Loucy (cell line): ENCODE results near the gene ARID2.

ENCODE experiments used
- CTCF ChIP-seq: fragments of 200-600 bp; sonication (generic); conservative IDR thresholded peaks from 2 replicates; pipeline ENCODE4 v1.5.1; 2014; ENCODE audit warnings: mild to moderate bottlenecking, antibody characterized with exemption, low read length
- EZH2phosphoT487 ChIP-seq: fragments of 200-600 bp; IDR thresholded peaks from 2 replicates; pipeline ENCODE4 v1.6.1; 2018; ENCODE audit warnings: antibody characterized with exemption, mild to moderate bottlenecking, moderate library complexity, borderline replicate concordance

GRCh38 chr12:45775964-45776363 lies 46.5 kb downstream of the ARID2 start:
- TF ChIP-seq CTCF (no peak), EZH2phosphoT487 (no peak)
